DND-41 (cell line): ENCODE measurements around the gene WASL.

Experiments
- CTCF ChIP-seq: IDR thresholded peaks from 2 replicates; pipeline ENCODE4 v1.5.1; 2012; ENCODE audit warnings: borderline replicate concordance, low read length, moderate library complexity, mild to moderate bottlenecking; ENCODE audit not compliant: poor library complexity, severe bottlenecking; ENCODE audit errors: extremely low read depth
- EZH2 ChIP-seq: IDR thresholded peaks from 3 replicates; pipeline ENCODE4 v1.6.1; 2012; ENCODE audit warnings: borderline replicate concordance, low read depth, mild to moderate bottlenecking, moderate library complexity, low read length, inconsistent platforms; ENCODE audit not compliant: severe bottlenecking

- TF ChIP-seq CTCF (no peak), EZH2 (no peak)
These were observed 551 bp downstream of the WASL start for GRCh38 chr7:123748171-123748733.
